SK-N-SH (cell line): Measurements from ENCODE around the gene MBNL1.

ENCODE experiments used
- CTCF ChIP-seq: fragments of 200-600 bp; sonication (generic); IDR thresholded peaks from 2 replicates; pipeline ENCODE4 v1.6.1; 2017; ENCODE audit warnings: antibody characterized with exemption, mild to moderate bottlenecking, moderate library complexity
- ELF1 ChIP-seq: IDR thresholded peaks from 2 replicates; pipeline ENCODE4 v1.4.0; 2012
- EZH2phosphoT487 ChIP-seq: fragments of 200-600 bp; sonication (generic); IDR thresholded peaks from 2 replicates; pipeline ENCODE4 v1.6.1; 2017; ENCODE audit warnings: low read depth, mixed run types, mild to moderate bottlenecking, antibody characterized with exemption, moderate library complexity, borderline replicate concordance
- FOXM1 ChIP-seq: IDR thresholded peaks from 2 replicates; pipeline ENCODE4 v1.4.0; 2012; ENCODE audit warnings: low read depth, mild to moderate bottlenecking
- GATA2 ChIP-seq: sonication (generic); formaldehyde crosslinking; IDR thresholded peaks from 2 replicates; pipeline ENCODE4 v1.5.0; 2020; ENCODE audit warnings: mild to moderate bottlenecking, missing genetic modification reagents
- POLR2AphosphoS5 ChIP-seq: IDR thresholded peaks from 2 replicates; pipeline ENCODE4 v1.6.1; 2012; ENCODE audit warnings: low read depth, low read length
- RFX5 ChIP-seq: IDR thresholded peaks from 2 replicates; pipeline ENCODE4 v1.6.1; 2012; ENCODE audit warnings: mild to moderate bottlenecking, improper control_type of control experiment, low read length
- TAF1 ChIP-seq: IDR thresholded peaks from 2 replicates; pipeline ENCODE4 v1.6.1; 2012; ENCODE audit warnings: low read depth, mild to moderate bottlenecking, low read length, moderate library complexity, borderline replicate concordance
- USF1 ChIP-seq: IDR thresholded peaks from 2 replicates; pipeline ENCODE4 v1.4.0; 2012; ENCODE audit warnings: low read depth, borderline replicate concordance

DNA sequence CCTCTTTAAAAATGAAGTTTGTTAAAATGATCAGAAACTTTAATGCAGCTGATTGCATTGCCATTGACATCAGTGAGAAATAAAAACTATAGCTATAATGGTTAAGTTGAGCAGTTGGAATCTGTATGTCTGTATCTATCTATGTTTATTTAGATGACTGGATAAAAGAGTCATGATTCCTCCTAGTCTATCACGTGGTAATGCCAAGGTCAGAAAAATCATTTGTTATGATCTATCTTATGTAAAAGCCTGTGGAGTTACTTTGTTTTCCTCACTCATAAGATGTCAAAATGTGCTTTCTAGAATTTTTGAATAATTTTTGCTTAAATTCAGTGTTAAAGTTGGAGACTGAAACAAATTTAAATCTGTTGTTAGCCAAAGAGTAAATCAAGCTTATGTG, 63.3 kb downstream of the MBNL1 start:
- TF ChIP-seq CTCF: no peak
- no peak for TF ChIP-seq GATA2 (CRISPR knock-in tag)
- no peak for TF ChIP-seq TAF1
- TF ChIP-seq FOXM1: no peak
- TF ChIP-seq ELF1: no peak
- TF ChIP-seq POLR2AphosphoS5: no peak
- TF ChIP-seq USF1: no peak
- TF ChIP-seq EZH2phosphoT487: no peak
- TF ChIP-seq RFX5: no peak
